ENCODE results near the gene TMEM132C. TPM values are rescaled to one million over a fixed set of nuclear protein-coding genes. Genes with fewer than 3 reads are reported as not detected.

Gene TMEM132C
- total RNA-seq, 1 experiment from 2014 or later: not detected

DNA sequence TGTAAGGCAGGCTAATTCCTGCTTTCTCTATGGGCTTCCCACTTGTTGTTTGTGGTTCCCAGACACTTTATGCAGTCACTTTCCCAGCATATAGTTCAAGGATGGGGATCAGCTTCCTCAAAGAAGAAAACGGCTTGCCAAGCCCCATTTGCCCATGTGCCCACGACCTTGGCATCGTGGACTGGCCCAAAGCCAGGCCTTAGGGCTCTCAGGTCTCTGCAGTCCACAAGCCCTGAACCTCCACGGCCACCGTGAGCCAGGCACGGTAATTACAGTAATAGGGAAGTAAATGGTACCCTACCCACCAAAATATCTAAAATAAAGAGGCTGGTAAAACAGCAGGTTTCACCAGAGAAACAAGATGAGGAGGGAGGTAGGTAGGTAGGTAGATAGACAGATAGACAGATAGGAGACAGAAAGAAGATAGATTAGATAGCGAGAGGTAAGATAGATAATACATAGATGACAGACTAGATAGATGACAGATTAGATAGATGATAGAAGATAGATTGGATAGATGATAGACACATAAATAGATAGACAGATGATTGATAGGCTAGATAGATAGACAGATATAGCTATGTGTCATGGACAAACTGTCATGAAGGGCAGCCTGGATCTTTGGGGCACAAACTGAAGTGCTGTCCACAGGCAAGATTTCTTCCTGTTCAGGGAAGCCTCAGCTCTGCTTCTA lies 393.7 kb downstream of the TMEM132C start:
- DNase-seq (ENCODE audit: low spot score): no peak

DNA sequence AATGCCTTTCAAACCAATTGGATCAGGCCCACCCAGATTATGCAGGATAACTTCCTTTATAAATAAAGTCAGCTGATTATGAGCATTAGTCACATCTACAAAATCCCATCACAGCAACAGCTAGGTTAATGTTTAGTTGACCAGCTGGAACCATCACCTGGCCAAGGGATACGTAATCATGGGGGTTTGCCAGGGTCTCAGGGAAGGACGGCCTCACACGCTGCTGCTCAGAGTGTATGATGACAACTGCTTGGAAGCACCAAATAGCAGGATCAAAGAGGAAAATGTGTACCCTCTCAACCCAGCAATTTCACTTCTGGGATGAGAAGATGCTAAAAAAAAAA lies 394.2 kb downstream of the TMEM132C start:
- DNase-seq (ENCODE audit: low spot score): peak; percentile 14

DNA sequence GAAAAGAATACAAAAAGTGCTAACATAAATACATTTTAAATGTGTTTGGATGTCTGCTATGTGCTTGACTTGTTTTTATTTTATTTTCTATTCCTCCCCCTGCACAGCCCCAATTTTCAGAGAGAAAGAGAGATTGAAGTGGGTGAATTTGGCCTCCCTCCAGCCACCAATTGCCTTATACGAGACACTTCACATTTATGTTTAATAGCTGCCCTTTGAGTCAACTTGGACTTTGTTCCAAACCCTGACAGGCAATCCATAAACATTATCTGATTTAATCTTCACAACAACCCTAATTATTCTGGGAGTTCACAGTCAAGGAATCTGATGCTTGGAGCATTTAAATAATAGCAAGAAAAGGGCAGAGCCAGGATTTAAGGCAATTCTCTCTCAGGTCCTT lies 395.1 kb downstream of the TMEM132C start:
- peak; percentile 21 for DNase-seq (ENCODE audit: low spot score)

DNA sequence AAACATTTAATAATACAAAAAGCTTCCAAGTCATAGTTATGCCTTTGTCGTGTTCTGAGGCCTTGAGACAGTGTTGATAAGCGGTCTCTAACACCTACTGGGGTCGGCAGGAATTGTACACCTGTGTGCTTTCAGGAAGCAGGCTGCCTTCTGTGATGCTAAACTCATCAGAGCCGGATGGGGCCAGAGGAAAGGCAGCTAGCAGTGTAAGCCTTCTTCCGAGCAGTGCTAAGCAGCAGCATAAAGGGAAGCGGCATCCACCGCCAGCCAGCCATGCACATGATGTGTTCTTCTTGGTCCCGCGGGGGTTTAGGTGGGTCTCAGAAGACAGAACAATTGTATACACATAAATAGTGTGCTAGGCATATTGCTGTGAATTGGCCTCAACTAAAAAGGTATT lies 397.5 kb downstream of the TMEM132C start:
- DNase-seq (ENCODE audit: low spot score): no peak

DNA sequence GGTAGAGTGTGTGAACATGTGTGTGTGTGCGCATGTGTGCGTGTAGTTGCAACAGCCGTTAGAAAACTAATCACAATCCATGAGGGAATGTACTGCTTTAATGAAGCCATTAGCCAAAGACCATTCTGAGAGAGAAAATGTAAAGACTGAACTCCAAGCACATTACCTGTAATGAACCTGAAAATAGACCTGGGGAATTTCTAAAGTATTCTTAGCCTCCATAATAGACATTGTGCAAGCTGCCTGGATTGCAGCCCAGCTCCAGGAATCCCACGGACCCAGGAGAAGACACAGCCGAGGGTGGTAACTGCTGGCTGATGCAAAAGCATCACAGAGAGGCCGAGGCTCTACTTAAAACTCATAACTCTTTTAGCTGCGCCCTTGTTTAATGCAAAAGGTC lies 400.2 kb downstream of the TMEM132C start:
- DNase-seq (ENCODE audit: low spot score): no peak

DNA sequence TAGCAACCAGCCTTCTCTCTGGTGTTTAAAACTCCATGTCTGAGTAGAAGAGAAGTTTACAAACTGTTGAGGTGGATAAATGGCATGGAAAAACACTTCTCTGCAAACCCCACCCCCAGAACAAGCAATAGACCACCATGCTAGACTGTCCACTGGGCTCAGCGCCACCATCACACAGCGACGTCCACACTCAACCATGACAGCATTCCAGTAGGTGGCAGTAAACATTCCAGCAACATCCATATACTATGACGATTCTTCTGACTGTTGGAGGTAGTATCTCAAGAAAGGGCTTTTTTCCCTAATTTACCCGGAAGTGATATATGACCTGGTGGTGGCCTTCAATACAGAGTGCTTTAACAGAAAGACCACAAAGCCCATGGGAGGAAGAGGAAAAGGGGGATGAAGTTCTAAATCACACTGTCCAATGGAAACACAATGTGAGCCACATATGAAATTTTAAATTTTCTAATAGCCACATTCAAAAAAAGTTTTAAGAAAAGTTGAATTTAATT lies 404.6 kb downstream of the TMEM132C start:
- DNase-seq (ENCODE audit: low spot score): no peak

DNA sequence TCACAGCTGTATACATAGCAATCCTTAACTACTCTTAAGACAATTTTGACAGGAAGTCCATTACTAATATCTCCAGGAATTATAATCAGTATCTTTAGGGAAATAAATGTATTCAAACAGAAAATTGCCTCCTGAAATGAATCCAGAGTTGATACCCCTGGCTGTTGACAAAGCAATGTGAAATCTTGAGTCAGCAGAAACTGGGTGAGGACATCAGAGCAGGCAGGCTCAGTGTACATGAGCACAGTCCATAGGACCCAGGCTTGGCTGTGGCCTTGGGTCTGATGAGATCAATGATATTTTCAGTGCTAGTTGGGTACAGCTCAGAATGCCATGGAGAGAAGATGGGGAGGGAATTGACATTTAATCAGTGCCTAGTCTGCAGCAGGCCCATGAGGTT lies 405.5 kb downstream of the TMEM132C start:
- no peak for DNase-seq (ENCODE audit: low spot score)

DNA sequence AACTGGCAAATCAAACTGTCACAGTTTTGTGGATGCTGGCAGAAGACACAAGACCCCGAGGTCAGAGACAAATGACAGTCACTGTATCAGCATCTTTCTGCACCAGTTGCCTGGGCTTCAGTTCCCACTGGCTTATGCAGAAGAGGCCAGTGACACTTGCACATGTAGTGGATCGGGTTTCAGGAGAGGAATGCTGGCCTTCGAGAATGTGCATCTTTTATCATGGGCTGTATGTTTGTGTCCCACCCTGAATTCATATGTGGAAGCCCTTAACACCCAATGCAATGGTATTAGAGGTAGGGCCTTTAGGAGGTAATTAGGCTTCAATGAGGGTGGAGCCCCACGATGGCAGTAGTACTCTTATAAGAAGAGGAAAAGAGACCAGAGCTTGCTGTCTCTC lies 405.9 kb downstream of the TMEM132C start:
- DNase-seq (ENCODE audit: low spot score): no peak

DNA sequence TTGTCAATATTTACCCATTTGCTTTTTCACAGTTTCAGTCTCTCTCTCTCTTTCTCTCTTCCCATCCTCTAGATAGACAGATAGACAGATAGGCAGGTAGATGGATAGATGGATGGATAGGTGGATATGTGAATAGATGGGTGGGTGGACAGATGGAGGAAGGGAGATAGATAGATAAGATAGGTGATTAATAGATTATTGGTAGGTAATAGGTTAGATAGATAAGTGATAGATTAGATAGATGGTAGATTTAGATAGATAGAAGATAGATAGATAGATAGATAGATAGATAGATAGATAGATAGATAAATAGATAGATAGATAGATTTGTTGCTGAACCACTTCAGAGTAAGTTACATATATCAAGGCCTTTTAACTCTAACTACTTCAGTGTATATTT lies 408.6 kb downstream of the TMEM132C start:
- DNase-seq (ENCODE audit: low spot score): no peak

DNA sequence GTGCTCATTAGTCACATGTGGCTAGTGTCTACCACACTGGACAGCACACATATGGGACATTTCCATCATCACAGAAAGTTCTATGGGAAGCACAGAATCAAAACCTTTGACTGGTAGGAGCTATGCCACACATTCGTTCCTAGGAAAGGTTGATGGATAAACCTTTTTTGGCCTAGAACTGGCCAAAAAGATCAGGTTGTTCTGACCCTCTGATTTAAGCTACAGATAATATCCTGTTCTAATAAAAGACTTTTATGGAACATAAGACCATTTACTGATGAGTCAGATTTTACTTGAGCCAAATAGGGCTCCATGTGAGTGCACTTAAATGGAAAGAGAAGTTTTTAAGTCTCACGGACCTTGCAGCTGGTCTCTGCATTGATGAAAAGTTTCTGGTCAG lies 413.6 kb downstream of the TMEM132C start:
- no peak for DNase-seq (ENCODE audit: low spot score)

DNA sequence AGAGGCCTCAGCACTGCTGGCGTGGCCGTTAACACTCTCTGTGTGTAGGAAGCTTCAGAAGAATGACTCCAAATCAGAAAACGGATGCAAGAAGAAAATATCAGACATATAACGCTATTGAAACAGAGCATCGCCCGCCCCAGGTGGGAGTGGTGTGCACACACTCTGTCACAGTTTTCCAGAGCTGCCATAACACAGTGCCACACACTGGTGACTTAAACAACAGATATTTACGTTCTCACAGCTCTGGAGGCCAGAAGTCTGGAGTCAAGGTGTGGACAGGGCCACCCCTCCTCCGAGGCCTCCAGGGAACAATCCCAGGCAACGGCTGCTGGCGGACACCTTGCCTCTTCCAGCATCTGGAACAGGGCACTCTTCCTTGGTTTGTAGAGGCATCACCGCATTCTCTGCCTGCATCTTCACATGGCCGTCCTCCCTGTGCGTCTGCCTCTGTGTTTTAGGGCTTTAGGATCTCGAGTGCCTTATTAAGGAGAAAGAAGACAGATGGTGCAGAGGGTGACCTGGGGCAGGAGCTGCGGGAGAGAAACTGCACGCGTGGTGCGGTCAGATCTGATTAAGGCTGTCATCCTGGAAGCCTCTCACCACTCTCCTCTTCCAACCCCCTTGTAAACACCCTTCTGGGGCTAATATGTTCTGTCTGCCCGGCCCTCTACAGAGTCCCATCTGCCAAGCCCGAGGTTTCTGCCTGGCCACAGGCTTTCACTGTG lies 415.7 kb downstream of the TMEM132C start:
- no peak for DNase-seq (ENCODE audit: low spot score)

DNA sequence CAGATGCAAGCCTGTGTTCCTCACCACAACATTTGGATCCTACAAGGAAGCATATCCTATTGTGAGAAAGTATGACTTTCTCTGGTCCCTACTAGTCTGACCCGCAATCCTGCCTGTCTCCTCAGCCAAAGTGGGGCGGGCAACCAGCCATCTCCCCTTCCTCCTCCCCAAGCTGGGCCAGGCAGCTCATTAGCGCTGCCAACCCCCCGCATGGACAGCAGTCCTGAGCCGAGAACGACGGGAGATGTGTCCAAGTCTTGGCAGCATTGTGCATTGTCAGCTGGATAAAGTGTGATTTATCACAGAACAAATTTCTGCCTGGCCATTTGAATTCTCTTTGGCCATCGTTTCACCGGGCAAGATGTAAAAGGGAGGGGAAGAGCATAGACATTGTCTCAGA lies 417.4 kb downstream of the TMEM132C start:
- no peak for DNase-seq (ENCODE audit: low spot score)

DNA sequence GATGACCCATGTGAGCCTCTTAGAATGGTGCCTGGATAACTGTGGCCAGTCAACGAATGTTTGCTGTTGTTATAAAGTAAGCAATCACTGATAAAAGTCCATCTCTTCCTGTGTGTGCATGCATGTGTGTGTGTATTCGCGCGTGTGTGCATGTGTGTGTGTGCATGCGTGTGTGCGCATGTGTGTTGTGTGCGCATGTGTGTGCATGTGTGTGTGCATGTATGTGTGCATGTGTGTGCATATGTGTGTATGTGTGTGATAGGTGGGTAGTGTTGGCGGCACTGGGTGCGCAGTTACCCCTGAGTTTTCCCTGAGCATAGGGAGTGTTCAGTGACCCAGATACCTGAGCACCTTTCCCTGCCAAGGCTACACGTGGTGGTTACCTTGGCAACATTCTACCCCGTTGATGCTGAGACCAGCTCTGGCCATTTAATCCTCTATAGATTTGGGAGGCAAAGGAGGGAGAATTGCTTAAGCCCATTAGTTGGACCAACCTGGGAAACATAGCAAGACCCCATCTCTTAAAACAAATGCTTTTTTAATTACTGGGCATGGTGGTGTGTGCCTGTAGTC lies 419.0 kb downstream of the TMEM132C start:
- no peak for DNase-seq (ENCODE audit: low spot score)

DNA sequence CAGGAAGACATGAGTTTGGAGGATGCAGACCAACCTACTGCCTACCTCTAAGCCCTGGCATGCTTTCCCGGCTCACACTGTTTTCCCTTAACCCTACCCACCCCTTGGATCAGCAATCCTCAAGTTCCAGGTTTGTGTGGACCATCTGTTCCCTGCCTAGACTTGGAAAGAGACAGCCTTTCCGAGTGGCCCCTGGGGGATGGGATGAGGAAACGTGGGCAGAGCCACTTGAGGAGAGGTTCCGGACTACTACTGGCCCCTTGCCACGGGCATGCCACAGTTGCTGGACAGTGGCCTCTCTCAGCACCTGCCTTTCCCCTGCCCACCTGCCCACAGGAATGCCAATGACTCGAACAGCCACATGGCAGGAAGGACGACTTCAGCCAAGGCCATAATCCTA lies 420.9 kb downstream of the TMEM132C start:
- no peak for DNase-seq (ENCODE audit: low spot score)

DNA sequence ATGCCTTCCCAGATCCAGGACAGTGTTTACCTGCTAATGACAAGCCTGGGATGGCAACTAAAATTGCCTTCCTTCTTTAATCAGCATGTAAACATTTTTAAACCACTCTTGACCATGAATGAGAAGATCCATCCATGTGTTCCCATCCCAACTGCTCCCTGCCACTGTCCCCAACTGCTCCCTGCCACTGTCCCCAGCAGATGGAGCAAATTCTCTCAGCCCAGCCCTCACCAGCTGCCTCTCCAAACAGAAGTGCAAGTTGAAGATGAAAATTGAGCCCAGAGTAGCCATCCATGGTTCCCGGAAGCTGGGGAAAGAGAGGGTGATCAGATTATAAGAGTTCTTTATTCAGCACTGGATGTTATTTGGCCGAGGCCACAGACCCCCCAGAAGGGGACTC lies 423.7 kb downstream of the TMEM132C start:
- no peak for DNase-seq (ENCODE audit: low spot score)

DNA sequence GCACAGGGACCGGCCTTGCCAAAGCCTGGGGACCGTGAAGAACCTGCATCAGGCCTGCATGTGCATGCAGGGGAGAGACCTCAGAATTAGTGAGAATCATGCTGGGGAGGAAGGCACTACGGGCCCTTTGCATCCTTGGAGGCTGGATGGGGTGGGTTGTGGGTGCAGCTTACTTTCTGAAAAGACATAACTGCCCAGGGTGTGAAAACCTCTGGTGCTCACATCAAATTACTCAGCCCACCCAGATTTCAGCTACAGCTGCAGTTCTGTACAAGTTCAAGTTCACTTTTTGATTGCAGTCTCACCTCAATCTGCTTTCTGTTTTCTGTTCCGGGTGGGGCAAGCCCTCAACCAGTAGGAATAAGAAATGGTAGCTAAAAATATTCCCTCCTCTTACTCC lies 426.1 kb downstream of the TMEM132C start:
- DNase-seq (ENCODE audit: low spot score): no peak

DNA sequence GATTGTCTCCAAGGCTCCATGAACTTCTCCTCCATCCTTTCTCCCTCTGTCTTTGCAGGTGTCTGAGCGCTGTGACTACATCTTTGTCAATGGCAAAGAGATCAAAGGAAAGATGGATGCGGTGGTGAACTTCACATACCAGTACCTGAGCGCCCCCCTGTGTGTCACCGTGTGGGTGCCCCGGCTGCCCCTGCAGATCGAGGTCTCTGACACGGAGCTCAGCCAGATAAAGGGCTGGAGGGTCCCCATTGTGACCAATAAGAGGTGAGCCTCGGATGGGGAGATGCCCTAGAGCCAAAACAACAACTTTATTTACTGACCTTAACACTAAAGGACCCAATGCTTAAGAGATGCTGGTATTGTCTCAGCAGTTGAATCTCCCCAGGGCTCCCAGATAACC lies 426.8 kb downstream of the TMEM132C start:
- no peak for DNase-seq (ENCODE audit: low spot score)

DNA sequence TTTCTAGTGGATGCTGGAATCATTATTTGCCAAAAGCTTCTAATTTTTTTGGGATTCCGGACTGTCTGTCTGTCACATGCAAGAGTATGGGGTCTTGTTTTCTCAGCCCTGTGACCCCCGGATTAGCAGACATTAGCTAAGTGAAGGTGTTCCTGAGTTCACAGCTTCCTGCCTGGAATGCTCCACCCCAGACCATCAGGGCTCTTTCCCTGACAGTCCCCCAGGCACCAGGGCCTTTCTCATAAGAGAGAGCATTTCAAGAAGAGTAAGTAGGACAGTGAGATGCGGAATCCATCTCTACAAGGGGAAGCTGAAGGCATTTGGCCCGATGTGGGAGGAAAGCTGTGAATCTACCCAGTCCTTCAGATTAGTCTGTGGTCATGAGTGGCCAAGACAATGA lies 427.5 kb downstream of the TMEM132C start:
- DNase-seq (ENCODE audit: low spot score): no peak

DNA sequence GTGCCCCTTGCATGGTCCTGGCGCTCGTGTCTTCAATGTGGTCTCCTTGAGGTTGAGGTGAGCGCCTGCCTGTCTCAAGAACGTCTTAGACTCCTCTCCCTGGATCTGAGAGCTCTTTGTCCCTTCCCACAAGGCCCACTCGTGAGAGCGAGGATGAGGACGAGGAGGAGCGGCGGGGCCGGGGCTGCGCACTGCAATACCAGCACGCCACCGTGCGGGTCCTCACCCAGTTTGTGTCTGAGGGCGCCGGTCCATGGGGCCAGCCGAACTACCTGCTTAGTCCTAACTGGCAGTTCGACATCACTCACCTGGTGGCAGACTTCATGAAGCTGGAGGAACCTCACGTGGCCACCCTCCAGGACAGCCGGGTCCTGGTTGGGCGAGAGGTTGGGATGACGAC lies 428.7 kb downstream of the TMEM132C start:
- no peak for DNase-seq (ENCODE audit: low spot score)

DNA sequence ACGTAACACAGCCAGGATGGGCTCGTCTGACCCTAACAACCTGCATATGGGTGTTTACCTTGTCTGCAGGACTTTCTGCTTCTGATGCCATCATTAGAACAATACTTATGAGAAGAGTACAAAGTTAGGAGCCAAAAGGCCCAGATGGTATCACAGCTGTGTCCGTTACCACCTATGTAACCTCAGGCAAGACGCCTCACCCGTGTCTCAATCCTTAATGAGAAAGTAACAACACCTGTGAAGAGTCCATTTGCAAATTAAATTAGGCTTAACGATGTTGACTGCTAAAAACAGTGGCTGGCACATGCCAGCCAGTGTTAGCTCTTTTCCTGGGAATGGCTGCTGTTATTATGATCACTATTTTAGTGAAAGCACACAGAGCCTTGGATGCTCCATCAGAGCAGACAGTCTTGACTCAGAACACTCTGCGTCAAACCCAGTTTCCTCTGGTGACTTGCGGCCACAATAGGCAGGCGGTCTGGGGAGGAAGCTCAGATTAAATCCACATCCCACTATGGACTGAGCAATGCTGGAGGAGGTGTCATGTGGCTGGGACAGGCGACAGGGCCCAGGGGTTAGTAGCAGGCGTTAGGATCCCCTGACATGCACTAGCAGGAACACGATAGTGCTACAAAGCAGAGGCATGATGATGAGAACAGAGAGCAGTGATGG lies 431.5 kb downstream of the TMEM132C start:
- DNase-seq (ENCODE audit: low spot score): no peak

DNA sequence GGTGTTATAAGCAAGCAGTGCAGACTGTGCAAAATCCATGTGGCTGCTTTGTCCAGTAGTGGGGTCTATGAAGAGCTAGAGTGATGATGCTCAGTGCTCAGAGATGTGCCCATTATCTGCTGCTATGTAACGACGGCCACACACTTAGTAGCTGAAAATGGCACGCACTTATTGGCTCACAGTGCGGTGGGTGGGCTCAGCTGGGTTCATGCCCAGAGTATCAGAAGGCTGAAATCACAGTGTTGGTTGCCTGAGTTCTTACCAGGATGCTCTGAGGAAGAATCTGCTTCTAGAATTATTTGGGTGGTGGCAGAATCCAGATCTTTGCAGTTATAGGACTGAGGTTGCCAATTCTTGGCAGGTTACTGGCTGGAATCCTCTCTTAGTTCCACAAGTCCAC lies 432.1 kb downstream of the TMEM132C start:
- no peak for DNase-seq (ENCODE audit: low spot score)

DNA sequence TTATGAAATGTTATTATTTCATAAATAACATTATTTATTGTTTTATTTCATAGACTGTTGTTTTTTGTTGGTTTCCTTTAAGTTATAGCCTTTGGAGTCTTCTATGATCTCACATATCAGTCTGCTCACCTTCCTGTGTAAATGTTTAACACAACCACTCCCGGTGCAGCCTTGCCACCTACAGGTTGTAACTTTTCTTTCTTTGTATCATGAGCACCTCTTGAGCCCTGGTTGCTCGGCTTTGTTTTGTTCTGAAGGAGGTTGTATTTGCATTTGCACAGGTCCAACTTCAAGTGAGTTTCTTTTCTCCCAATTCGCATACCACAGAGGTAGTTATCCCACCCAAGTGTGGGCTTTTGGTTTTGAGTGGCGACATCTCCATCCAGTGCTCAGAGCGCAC lies 435.4 kb downstream of the TMEM132C start:
- no peak for DNase-seq (ENCODE audit: low spot score)

DNA sequence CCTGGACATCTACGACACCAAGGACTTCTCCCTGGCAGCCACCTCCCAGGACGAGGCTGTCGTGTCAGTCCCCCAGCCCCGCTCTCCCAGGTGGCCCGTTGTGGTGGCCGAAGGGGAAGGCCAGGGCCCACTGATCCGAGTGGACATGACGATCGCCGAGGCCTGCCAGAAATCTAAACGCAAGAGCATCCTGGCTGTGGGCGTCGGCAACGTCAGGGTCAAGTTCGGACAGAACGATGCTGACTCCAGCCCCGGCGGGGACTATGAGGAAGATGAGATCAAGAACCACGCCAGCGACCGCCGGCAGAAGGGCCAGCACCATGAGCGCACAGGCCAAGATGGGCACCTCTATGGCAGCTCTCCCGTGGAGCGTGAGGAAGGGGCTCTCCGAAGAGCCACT lies 438.2 kb downstream of the TMEM132C start:
- no peak for DNase-seq (ENCODE audit: low spot score)

All from HT-29 (cell line).